WERI-Rb-1 (cell line): ENCODE results near the gene WDR31.
"Not testable (repeated sequence)": the region's sequence is repeated elsewhere in the genome, so short reads cannot be mapped to it uniquely, and the experiment has no call there.

ENCODE experiments used
- DNase-seq: peaks from one replicate; pipeline ENCODE4 v3.0.0-alpha.2; 2020
- H3K27ac ChIP-seq: fragments of 250-450 bp; sonication (Bioruptor Pico); 2 replicates; pipeline ENCODE4 v1.5.1; 2020; ENCODE audit warnings: mild to moderate bottlenecking, moderate library complexity
- H3K27me3 ChIP-seq: fragments of 250-450 bp; sonication (Bioruptor Pico); 2 replicates; pipeline ENCODE4 v1.5.1; 2021; ENCODE audit warnings: mild to moderate bottlenecking, low read depth, moderate library complexity; ENCODE audit not compliant: insufficient read depth, severe bottlenecking
- H3K36me3 ChIP-seq: fragments of 250-450 bp; sonication (Bioruptor Pico); 2 replicates; pipeline ENCODE4 v1.5.1; 2020; ENCODE audit warnings: mild to moderate bottlenecking, moderate library complexity
- H3K4me3 ChIP-seq: 2 replicates; pipeline ENCODE4 v1.5.1; 2011; ENCODE audit warnings: low read depth, mild to moderate bottlenecking, control low read depth, low read length
- H3K9me3 ChIP-seq: fragments of 250-450 bp; sonication (Bioruptor Pico); 2 replicates; pipeline ENCODE4 v1.5.1; 2021; ENCODE audit warnings: mild to moderate bottlenecking, moderate library complexity; ENCODE audit not compliant: severe bottlenecking
- TF ChIP-seq, protein P1 (sequence below): IDR thresholded peaks from 2 replicates; pipeline ENCODE4 v1.5.1; 2011; ENCODE audit warnings: low read depth, mild to moderate bottlenecking, control low read depth, inconsistent platforms, low read length

WDR31 gene

DNA sequence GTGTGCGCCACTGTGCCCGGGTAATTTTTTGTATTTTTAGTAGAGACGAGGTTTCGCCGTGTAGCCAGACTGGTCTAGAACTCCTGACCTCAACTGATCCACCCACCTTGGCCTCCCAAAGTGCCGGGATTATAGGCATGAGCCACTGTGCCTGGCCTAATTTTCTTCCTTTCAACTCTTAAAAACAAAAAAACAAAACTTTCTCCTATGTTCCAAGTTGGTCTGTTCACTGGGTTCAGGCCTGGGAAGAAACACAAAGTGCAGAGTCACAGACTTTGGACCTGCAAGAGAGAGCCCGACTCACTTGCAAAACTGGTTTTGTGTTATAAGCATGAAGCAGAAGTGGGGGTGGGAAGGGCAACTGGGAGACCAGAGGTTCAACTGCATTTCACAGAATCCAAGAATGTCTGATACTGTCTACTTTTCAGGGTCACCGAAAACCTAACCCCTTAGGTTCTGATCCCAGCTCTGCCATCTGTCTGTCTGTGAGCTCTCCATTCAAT lies 41.9 kb upstream of the WDR31 start:
- Histone ChIP-seq H3K4me3 (no peak overlapping the region), H3K27ac (no peak overlapping the region), H3K27me3 (no peaks in the 10 kb centered on the region), H3K36me3 (peaks cover 8% of the 10 kb centered on the region), H3K9me3 (no peaks in the 10 kb centered on the region)
- TF ChIP-seq, protein P1, sequence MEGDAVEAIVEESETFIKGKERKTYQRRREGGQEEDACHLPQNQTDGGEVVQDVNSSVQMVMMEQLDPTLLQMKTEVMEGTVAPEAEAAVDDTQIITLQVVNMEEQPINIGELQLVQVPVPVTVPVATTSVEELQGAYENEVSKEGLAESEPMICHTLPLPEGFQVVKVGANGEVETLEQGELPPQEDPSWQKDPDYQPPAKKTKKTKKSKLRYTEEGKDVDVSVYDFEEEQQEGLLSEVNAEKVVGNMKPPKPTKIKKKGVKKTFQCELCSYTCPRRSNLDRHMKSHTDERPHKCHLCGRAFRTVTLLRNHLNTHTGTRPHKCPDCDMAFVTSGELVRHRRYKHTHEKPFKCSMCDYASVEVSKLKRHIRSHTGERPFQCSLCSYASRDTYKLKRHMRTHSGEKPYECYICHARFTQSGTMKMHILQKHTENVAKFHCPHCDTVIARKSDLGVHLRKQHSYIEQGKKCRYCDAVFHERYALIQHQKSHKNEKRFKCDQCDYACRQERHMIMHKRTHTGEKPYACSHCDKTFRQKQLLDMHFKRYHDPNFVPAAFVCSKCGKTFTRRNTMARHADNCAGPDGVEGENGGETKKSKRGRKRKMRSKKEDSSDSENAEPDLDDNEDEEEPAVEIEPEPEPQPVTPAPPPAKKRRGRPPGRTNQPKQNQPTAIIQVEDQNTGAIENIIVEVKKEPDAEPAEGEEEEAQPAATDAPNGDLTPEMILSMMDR, result no peak
- DNase-seq, result no peak

DNA sequence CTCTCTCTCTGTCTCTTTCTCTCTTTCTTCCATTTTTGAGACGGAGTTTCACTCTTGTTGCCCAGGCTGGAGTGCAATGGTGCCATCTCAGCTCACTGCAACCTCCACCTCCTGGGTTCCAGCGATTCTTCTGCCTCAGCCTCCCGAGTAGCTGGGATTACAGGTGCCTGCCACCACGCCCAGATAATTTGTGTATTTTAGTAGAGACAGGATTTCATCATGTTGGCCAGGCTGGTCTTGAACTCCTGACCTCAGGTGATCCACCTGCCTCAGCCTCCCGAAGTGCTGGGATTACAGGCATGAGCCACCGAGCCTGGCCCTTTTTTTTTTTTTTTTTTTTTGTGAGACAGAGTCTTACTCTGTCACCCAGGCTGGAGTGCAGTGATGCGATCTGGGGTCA lies 41.4 kb upstream of the WDR31 start:
- not testable (repeated sequence) for H3K9me3 ChIP-seq, H3K27ac ChIP-seq

DNA sequence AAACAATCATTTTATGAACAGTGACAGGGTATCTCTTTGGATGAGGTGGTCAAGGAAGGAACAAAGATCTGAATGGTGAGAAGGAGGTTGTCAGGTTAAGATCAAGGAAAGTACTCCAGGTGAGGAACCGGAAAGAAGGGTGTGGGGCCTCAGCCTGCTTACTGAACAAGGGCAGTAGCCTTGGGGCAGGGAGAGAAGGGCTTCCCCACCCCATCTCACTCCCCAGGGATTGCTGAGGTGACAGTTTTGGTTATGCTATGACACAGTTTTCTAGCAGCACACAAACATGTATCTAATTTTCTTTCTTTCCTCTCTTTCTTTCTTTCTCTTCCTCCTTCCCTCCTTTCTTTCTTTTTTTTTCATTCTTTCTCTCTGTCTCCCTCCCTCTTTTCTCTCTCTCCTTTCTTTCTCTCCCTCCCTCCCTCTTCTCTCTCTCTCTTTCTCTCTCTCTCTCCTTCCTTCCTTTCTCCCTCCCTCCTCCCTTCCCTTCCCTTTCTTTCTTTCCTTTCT lies 40.8 kb upstream of the WDR31 start:
- H3K27ac ChIP-seq, result no peak overlapping the region
- TF ChIP-seq, protein P1, result no peak
- H3K4me3 ChIP-seq, result no peak overlapping the region
- H3K27me3 ChIP-seq, result no peaks in the 10 kb centered on the region
- H3K9me3 ChIP-seq, result no peaks in the 10 kb centered on the region
- no peaks in the 10 kb centered on the region for H3K36me3 ChIP-seq
- no peak for DNase-seq

More for the DNA sequence above, 41.4 kb upstream of the WDR31 start:
- H3K36me3 ChIP-seq, H3K4me3 ChIP-seq, H3K27me3 ChIP-seq, DNase-seq: not testable (repeated sequence)

DNA sequence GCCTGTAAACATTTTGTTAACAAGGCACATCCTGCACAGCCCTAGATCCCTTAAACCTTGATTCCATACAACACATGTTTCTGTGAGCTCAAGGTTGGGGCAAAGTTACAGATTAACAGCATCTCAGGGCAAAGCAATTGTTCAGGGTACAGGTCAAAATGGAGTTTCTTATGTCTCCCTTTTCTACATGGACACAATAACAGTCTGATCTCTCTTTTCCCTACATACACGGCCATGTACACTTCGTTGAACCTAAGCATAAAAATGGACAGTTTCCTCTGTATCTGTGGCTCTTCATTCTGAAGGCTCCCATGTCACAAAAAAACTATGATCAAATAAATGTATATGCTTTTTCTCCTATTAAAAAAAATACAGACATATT lies 39.7 kb upstream of the WDR31 start:
- H3K27ac ChIP-seq, H3K4me3 ChIP-seq, H3K36me3 ChIP-seq, H3K27me3 ChIP-seq, DNase-seq, H3K9me3 ChIP-seq: not testable (repeated sequence)

DNA sequence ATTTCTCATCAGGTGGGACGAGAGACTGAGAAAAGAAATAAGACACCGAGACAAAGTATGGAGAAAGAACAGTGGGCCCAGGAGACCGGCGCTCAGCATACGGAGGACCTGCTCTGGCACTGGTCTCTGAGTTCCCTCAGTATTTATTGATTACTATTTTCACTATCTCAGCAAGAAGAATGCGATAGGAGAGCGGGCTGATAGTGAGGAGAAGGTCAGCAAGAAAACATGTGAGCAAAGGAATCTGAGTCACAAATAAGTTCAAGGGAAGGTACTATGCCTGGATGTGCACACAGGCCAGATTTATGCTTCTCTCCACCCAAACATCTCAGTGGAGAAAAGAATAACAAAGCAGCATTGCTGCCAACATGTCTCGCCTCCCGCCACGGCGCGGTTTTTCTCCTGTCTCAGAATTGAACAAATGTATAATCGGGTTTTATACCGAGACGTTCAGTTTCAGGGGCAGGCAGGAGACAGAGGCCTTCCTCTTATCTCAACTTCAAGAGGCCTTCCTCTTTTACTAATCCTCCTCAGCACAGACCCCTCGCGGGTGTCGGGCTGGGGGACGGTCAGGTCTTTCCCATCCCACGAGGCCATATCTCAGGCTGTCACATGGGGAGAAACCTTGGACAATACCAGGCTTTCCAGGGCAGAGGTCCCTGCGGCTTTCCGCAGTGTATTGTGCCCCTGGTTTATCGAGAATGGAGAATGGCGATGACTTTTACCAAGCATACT lies 39.2 kb upstream of the WDR31 start:
- H3K36me3 ChIP-seq, result peaks cover 13% of the 10 kb centered on the region
- H3K27me3 ChIP-seq, H3K9me3 ChIP-seq, H3K27ac ChIP-seq, DNase-seq, H3K4me3 ChIP-seq: not testable (repeated sequence)

DNA sequence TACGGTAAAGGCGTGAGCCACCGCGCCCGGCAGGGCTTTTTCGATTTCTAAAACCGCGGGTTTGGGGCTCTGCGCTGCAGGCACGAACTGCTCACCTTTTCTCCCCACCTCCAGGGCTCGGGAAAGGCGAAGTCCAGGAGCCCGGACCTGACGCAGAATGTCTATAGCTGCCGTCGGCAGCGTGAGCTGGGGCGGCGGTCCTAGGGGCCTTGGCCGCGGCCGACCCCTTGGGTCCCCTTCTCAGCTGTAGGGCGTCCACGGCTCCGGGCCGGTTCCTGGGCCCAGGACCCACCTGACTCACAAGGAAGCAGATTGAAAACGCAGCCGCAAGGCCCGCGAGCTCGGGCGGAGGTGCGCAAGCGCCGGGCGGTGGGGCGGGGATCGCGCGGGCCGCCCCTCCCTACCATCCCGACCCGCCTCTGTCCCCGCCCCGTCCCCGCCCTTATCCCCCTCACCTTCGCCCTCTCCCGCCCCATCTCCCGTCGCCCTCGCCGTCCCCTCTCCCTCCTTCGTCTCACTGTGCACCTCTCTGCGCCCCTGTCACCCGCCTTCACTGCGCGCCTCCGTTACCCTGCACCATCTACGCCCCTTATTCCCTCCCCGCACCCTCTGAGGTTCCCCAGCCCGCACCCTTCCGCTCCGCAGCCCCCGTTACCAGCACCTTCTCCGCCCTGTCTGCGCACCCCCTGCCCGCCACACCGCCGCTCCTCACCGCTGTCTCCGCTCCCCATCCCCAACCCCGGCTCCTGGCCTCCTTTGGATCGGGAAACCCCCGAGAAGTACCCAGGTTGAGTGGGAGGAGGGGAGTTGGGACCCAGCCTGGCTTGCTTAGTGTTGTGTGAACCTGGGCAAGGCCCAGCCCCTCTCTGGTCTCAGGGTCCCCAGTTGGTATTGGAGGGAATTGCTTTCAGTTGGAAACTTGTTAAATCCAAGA lies 36.8 kb upstream of the WDR31 start, which contains the start of gene HDHD3:
TSS of gene HDHD3 (minus strand) at position 353 of the 934 bp plus-strand sequence. CDS start 2,632 bp downstream, outside the sequence.
- H3K27me3 ChIP-seq, result no peaks in the 10 kb centered on the region
- TF ChIP-seq, protein P1, result no peak
- H3K4me3 ChIP-seq, result peak within 1 kb of the TSS; percentile 97
- DNase-seq, result peak; percentile 87
- H3K36me3 ChIP-seq, result peaks cover 31% of the 10 kb centered on the region
- peak within 1 kb of the TSS; percentile 83 for H3K27ac ChIP-seq
- no peaks in the 10 kb centered on the region for H3K9me3 ChIP-seq
